Neural progenitor cell (in vitro differentiated cells): ENCODE data around the gene GNPTAB. TPM values are rescaled to one million over a fixed set of nuclear protein-coding genes. Genes with fewer than 3 reads are reported as not detected.

Experiments used
- DNase-seq: peaks from one replicate; pipeline ENCODE4 v3.0.0-alpha.2; 2016; ENCODE audit warnings: low spot score
- H2AFZ ChIP-seq: fragments of 200-600 bp; sonication (generic); replicated peaks from 2 replicates; pipeline ENCODE4 v1.6.1; 2016; ENCODE audit warnings: antibody characterized with exemption
- H3F3A ChIP-seq: fragments of 200-600 bp; sonication (generic); 2 replicates; pipeline ENCODE4 v1.6.1; 2016; ENCODE audit warnings: antibody characterized with exemption, low read depth
- H3K27ac ChIP-seq: fragments of 200-600 bp; sonication (generic); 2 replicates; pipeline ENCODE4 v1.5.1; 2016; ENCODE audit warnings: mild to moderate bottlenecking
- H3K27me3 ChIP-seq: fragments of 200-600 bp; sonication (generic); 2 replicates; pipeline ENCODE4 v1.6.1; 2016; ENCODE audit warnings: mild to moderate bottlenecking, moderate library complexity
- H3K36me3 ChIP-seq: fragments of 200-600 bp; sonication (generic); 2 replicates; pipeline ENCODE4 v1.5.1; 2016
- H3K4me1 ChIP-seq: fragments of 200-600 bp; sonication (generic); 2 replicates; pipeline ENCODE4 v1.6.1; 2016; ENCODE audit warnings: mixed run types
- H3K4me2 ChIP-seq: fragments of 200-600 bp; sonication (generic); 2 replicates; pipeline ENCODE4 v1.6.1; 2016
- H3K4me3 ChIP-seq: fragments of 200-600 bp; sonication (generic); 2 replicates; pipeline ENCODE4 v1.5.1; 2016
- H3K79me2 ChIP-seq: fragments of 200-600 bp; sonication (generic); 2 replicates; pipeline ENCODE4 v1.6.1; 2016; ENCODE audit warnings: low read depth
- H3K9ac ChIP-seq: fragments of 200-600 bp; sonication (generic); 2 replicates; pipeline ENCODE4 v1.6.1; 2016
- H3K9me3 ChIP-seq: fragments of 200-600 bp; sonication (generic); 2 replicates; pipeline ENCODE4 v1.5.1; 2016; ENCODE audit warnings: low read depth
- H4K20me1 ChIP-seq: fragments of 200-600 bp; sonication (generic); 2 replicates; pipeline ENCODE4 v1.6.1; 2016; ENCODE audit warnings: low read depth
- H3K27ac Mint-ChIP-seq: 3 replicates; pipeline ENCODE4 v1.8.0; 2021; ENCODE audit warnings: mixed read lengths
- H3K27me3 Mint-ChIP-seq: 2 replicates; pipeline ENCODE4 v1.8.0; 2022; ENCODE audit warnings: low read depth, mild to moderate bottlenecking, inconsistent platforms, moderate library complexity, mixed read lengths; ENCODE audit not compliant: insufficient read depth
- H3K36me3 Mint-ChIP-seq: 3 replicates; pipeline ENCODE4 v1.8.0; 2021; ENCODE audit warnings: mixed read lengths
- H3K4me1 Mint-ChIP-seq: 3 replicates; pipeline ENCODE4 v1.8.0; 2021; ENCODE audit warnings: mixed read lengths
- H3K4me3 Mint-ChIP-seq: 3 replicates; pipeline ENCODE4 v1.8.0; 2021; ENCODE audit warnings: mild to moderate bottlenecking, moderate library complexity, mixed read lengths
- H3K9me3 Mint-ChIP-seq: 3 replicates; pipeline ENCODE4 v1.8.0; 2020; ENCODE audit warnings: mixed read lengths
- EZH2 ChIP-seq: fragments of 200-600 bp; sonication (generic); IDR thresholded peaks from 2 replicates; pipeline ENCODE4 v1.6.1; 2017; ENCODE audit warnings: antibody characterized with exemption, mild to moderate bottlenecking, moderate library complexity
- EZH2phosphoT487 ChIP-seq: fragments of 200-600 bp; sonication (generic); IDR thresholded peaks from 2 replicates; pipeline ENCODE4 v1.6.1; 2017; ENCODE audit warnings: antibody characterized with exemption
- total RNA-seq: library from RNA; depleted of rRNA; stranded (reverse); fragments of >200 nt; gene quantifications from 2 replicates; pipeline ENCODE4 v1.2.3, GENCODE V29; 2015; ENCODE audit warnings: low replicate concordance
- TF ChIP-seq, protein P1 (sequence below): fragments of 200-600 bp; sonication (generic); IDR thresholded peaks from 2 replicates; pipeline ENCODE4 v1.5.1; 2017; ENCODE audit warnings: antibody characterized with exemption, mild to moderate bottlenecking

GNPTAB gene
- total RNA-seq, 1 donor from 2014 or later, result 24.0 TPM

- no peaks in the 10 kb centered on the region for H3K36me3 Mint-ChIP-seq
- no peaks in the 10 kb centered on the region for H3K9me3 Mint-ChIP-seq
- DNase-seq, result no peak
- no peaks in the 10 kb centered on the region for H3K27me3 Mint-ChIP-seq
- H2AFZ ChIP-seq, result no peak overlapping the region
- no peak overlapping the region for H3K27ac Mint-ChIP-seq
- H3K27ac ChIP-seq, result no peak overlapping the region
- H3K4me1 Mint-ChIP-seq, result no peaks in the 10 kb centered on the region
- no peak overlapping the region for H3K4me2 ChIP-seq
- no peak overlapping the region for H3K9ac ChIP-seq
- no peaks in the 10 kb centered on the region for H3F3A ChIP-seq
- H4K20me1 ChIP-seq, result no peaks in the 10 kb centered on the region
- TF ChIP-seq EZH2, result no peak
- TF ChIP-seq, protein P1, sequence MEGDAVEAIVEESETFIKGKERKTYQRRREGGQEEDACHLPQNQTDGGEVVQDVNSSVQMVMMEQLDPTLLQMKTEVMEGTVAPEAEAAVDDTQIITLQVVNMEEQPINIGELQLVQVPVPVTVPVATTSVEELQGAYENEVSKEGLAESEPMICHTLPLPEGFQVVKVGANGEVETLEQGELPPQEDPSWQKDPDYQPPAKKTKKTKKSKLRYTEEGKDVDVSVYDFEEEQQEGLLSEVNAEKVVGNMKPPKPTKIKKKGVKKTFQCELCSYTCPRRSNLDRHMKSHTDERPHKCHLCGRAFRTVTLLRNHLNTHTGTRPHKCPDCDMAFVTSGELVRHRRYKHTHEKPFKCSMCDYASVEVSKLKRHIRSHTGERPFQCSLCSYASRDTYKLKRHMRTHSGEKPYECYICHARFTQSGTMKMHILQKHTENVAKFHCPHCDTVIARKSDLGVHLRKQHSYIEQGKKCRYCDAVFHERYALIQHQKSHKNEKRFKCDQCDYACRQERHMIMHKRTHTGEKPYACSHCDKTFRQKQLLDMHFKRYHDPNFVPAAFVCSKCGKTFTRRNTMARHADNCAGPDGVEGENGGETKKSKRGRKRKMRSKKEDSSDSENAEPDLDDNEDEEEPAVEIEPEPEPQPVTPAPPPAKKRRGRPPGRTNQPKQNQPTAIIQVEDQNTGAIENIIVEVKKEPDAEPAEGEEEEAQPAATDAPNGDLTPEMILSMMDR, result no peak
- TF ChIP-seq EZH2phosphoT487, result no peak
- H3K4me1 ChIP-seq, result no peaks in the 10 kb centered on the region
- H3K4me3 Mint-ChIP-seq, result no peak overlapping the region
- no peaks in the 10 kb centered on the region for H3K79me2 ChIP-seq
- H3K36me3 ChIP-seq, result no peaks in the 10 kb centered on the region
- H3K4me3 ChIP-seq, result no peak overlapping the region
- H3K9me3 ChIP-seq, result no peaks in the 10 kb centered on the region
- H3K27me3 ChIP-seq, result no peaks in the 10 kb centered on the region
Measured at GRCh38 chr12:101746661-101747060, 84.1 kb downstream of the GNPTAB start.

DNA sequence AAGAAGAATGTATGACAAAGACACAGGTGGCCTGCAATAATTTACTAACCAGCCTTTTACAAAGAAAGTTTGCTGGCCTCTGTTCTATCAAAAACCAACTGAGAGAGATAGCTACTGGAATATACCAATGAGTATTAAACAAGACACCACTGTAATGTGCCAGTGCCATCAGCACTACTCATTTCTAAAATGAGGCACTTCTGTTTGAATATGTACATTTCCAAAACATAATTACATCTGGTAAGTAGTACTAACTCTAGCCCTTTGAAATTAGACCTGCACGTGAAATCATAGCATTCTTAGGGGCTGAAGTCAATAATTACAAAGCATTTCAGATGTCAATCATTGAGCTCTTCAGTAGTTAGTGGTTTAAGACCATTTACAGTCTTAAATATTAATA lies 84.6 kb downstream of the GNPTAB start:
- no peaks in the 10 kb centered on the region for H3K36me3 Mint-ChIP-seq

DNA sequence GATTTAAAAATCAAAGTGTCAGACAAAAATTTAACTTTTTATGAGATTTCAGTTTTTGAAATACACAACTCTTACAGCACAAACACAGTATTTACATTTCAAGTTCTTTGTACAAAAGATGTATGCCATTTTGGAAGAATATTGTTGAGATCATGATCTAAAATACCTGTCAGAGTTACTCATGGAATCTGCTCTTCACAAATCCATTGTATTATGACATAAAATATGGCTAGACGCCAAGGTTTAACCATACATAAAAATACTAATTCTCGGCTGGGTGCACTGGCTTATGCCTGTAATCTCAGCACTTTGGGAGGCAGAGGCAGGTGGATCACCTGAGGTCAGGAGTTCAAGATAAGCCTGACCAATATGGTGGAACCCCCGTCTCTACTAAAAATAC lies 85.3 kb downstream of the GNPTAB start:
- Histone ChIP-seq H3K36me3 (no peaks in the 10 kb centered on the region), H3K9ac (no peak overlapping the region), H3K4me1 (no peaks in the 10 kb centered on the region), H4K20me1 (no peaks in the 10 kb centered on the region), H3F3A (no peaks in the 10 kb centered on the region), H3K9me3 (no peaks in the 10 kb centered on the region), H3K4me2 (no peak overlapping the region), H3K4me3 (no peak overlapping the region), H3K79me2 (no peaks in the 10 kb centered on the region), H3K27ac (no peak overlapping the region), H2AFZ (no peak overlapping the region), H3K27me3 (no peaks in the 10 kb centered on the region)
- DNase-seq, result no peak
- Mint-ChIP-seq H3K9me3 (no peaks in the 10 kb centered on the region), H3K4me3 (no peak overlapping the region), H3K27ac (no peak overlapping the region), H3K36me3 (no peaks in the 10 kb centered on the region), H3K4me1 (no peaks in the 10 kb centered on the region), H3K27me3 (no peaks in the 10 kb centered on the region)
- TF ChIP-seq EZH2, result no peak
- no peak for TF ChIP-seq EZH2phosphoT487
- TF ChIP-seq, protein P1, result no peak

More for the DNA sequence above, 84.6 kb downstream of the GNPTAB start:
- H3K27me3 Mint-ChIP-seq, result no peaks in the 10 kb centered on the region
- no peaks in the 10 kb centered on the region for H3K36me3 ChIP-seq
- H3K9me3 Mint-ChIP-seq, result no peaks in the 10 kb centered on the region
- DNase-seq, result no peak
- no peaks in the 10 kb centered on the region for H3K4me1 Mint-ChIP-seq
- no peaks in the 10 kb centered on the region for H3K4me1 ChIP-seq
- H3K4me3 Mint-ChIP-seq, result no peak overlapping the region
- no peak overlapping the region for H3K27ac Mint-ChIP-seq
- no peaks in the 10 kb centered on the region for H3K79me2 ChIP-seq
- H3K9ac ChIP-seq, result no peak overlapping the region
- H2AFZ ChIP-seq, result no peak overlapping the region
- no peaks in the 10 kb centered on the region for H3F3A ChIP-seq
- H3K27ac ChIP-seq, result no peak overlapping the region
- H3K4me2 ChIP-seq, result no peak overlapping the region
- H3K27me3 ChIP-seq, result no peaks in the 10 kb centered on the region
- TF ChIP-seq, protein P1, result no peak
- TF ChIP-seq EZH2 (no peak), EZH2phosphoT487 (no peak)
- no peak overlapping the region for H3K4me3 ChIP-seq
- no peaks in the 10 kb centered on the region for H3K9me3 ChIP-seq
- H4K20me1 ChIP-seq, result no peaks in the 10 kb centered on the region
